Left lung (tissue), 10 donors: ENCODE data around the gene AKAP13. TPM values are rescaled to one million over a fixed set of nuclear protein-coding genes. Genes with fewer than 3 reads are reported as not detected.

Experiments used
- ATAC-seq: fragments of 200-7000 bp; cut with Tn5 transposase; one replicate; pipeline ENCODE4 v1.9.1; 2020; ENCODE audit warnings: moderate library complexity
- DNase-seq, 4 donors: peaks; one replicate each; pipeline ENCODE4 v3.0.0-alpha.2; 2013 to 2020
- H3K27ac ChIP-seq, 2 donors: fragments of 200-600 bp; sonication (generic) in 1 of 2; one replicate each; pipeline versions ENCODE4 v1.5.0 to v1.8.0; 2020 to 2021
- H3K27me3 ChIP-seq, 2 donors: fragments of 200-600 bp; sonication (generic) in 1 of 2; one replicate each; pipeline versions ENCODE4 v1.5.0 to v1.8.0; 2020 to 2021
- H3K36me3 ChIP-seq, 2 donors: fragments of 200-600 bp; sonication (generic) in 1 of 2; one replicate each; pipeline versions ENCODE4 v1.5.0 to v1.8.0; 2020 to 2021
- H3K4me1 ChIP-seq, 2 donors: fragments of 200-600 bp; one replicate each; pipeline ENCODE4 v1.8.0; 2021
- H3K4me3 ChIP-seq, 2 donors: fragments of 200-600 bp; sonication (generic) in 1 of 2; one replicate each; pipeline versions ENCODE4 v1.5.0 to v1.8.0; 2020 to 2021; ENCODE audit warnings: mild to moderate bottlenecking in 1 of 2
- H3K9me3 ChIP-seq, 2 donors: fragments of 200-600 bp; sonication (generic) in 1 of 2; one replicate each; pipeline versions ENCODE4 v1.5.0 to v1.8.0; 2020 to 2021
- intact Hi-C, 2 donors: fragments of 100-400 bp; cut with DNase I; formaldehyde crosslinking; loops; one replicate each; pipeline versions ENCODE4 v1.11.2 to v1.14.2; 2022
- polyA plus RNA-seq, 6 donors: library from polyadenylated mRNA; unstranded; fragments of 120-200 nt; gene quantifications; one replicate each; pipeline ENCODE4 v1.2.1, GENCODE V29; 2013; ENCODE audit not compliant: insufficient read length in 6 of 6
- total RNA-seq, 2 donors: library from RNA; stranded (reverse); fragmentation: NEBNext Ultra II Directional; extraction: Animal tissue kit (Norgen Biotek cat#: 25700); gene quantifications; one replicate each; pipeline ENCODE4 v1.2.1, GENCODE V29; 2021
- TF ChIP-seq, protein P1 (sequence below), 2 donors: fragments of 200-600 bp; sonication (generic) in 1 of 2; IDR thresholded peaks; one replicate each; pipeline versions ENCODE4 v1.5.0 to v1.8.0; 2021; ENCODE audit warnings: antibody characterized with exemption in 2 of 2
- donor health status: DM: no; HTN: yes; CAD: no.
- donor health status: DM: no; HTN: no; CAD: no.

AKAP13 gene
- total and polyA plus RNA-seq, 8 donors, result 93.6 to 346 (median 102) TPM

GRCh38 chr15:85636351-85636750, 255.9 kb downstream of the AKAP13 start:
- TF ChIP-seq, protein P1, sequence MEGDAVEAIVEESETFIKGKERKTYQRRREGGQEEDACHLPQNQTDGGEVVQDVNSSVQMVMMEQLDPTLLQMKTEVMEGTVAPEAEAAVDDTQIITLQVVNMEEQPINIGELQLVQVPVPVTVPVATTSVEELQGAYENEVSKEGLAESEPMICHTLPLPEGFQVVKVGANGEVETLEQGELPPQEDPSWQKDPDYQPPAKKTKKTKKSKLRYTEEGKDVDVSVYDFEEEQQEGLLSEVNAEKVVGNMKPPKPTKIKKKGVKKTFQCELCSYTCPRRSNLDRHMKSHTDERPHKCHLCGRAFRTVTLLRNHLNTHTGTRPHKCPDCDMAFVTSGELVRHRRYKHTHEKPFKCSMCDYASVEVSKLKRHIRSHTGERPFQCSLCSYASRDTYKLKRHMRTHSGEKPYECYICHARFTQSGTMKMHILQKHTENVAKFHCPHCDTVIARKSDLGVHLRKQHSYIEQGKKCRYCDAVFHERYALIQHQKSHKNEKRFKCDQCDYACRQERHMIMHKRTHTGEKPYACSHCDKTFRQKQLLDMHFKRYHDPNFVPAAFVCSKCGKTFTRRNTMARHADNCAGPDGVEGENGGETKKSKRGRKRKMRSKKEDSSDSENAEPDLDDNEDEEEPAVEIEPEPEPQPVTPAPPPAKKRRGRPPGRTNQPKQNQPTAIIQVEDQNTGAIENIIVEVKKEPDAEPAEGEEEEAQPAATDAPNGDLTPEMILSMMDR (IDR thresholded peaks at IDR 0.05), result no peak
- H3K27ac ChIP-seq, result peak overlapping the region in 1 of 2 donors; percentile 28
- DNase-seq (no peak), ATAC-seq (no peak)
- peaks cover 16 to 69% of the 10 kb centered on the region in 2 donors for H3K4me1 ChIP-seq
- peaks cover 0 to 36% of the 10 kb centered on the region in 2 donors for H3K36me3 ChIP-seq
- no peaks in the 10 kb centered on the region for H3K27me3 ChIP-seq
- no peak overlapping the region for H3K4me3 ChIP-seq
- no peaks in the 10 kb centered on the region for H3K9me3 ChIP-seq
- intact Hi-C loops, result no loop called here

- H3K27ac ChIP-seq, result peak overlapping the region in 1 of 2 donors; percentile 13
- TF ChIP-seq, protein P1 (IDR thresholded peaks at IDR 0.05), result no peak
These were observed 259.5 kb downstream of the AKAP13 start for GRCh38 chr15:85639752-85640381.

GRCh38 chr15:85642065-85642692, 261.8 kb downstream of the AKAP13 start:
- H3K9me3 ChIP-seq, result no peaks in the 10 kb centered on the region
- H3K4me1 ChIP-seq, result peaks cover 10 to 75% of the 10 kb centered on the region in 2 donors
- no peak overlapping the region for H3K4me3 ChIP-seq
- H3K27me3 ChIP-seq, result no peaks in the 10 kb centered on the region
- peak in 1 of 4 donors; percentile 39 for DNase-seq
- intact Hi-C loops, result no loop called here
- peak overlapping the region; percentile 58 to 87 for H3K27ac ChIP-seq
- peaks cover 0 to 79% of the 10 kb centered on the region in 2 donors for H3K36me3 ChIP-seq
- no peak for ATAC-seq
- TF ChIP-seq, protein P1 (IDR thresholded peaks at IDR 0.05), result no peak

More at GRCh38 chr15:85639752-85640381, 259.5 kb downstream of the AKAP13 start:
- Histone ChIP-seq H3K36me3 (peaks cover 0 to 68% of the 10 kb centered on the region in 2 donors), H3K4me3 (no peak overlapping the region), H3K4me1 (peaks cover 10 to 60% of the 10 kb centered on the region in 2 donors), H3K27me3 (no peaks in the 10 kb centered on the region), H3K9me3 (no peaks in the 10 kb centered on the region)
- intact Hi-C loops, result no loop called here
- ATAC-seq, result peak; percentile 64
- no peak for DNase-seq

GRCh38 chr15:85642693-85643066, 262.3 kb downstream of the AKAP13 start:
- DNase-seq, result peak in 3 of 4 donors; percentile 55 to 94 (median 90)
- Histone ChIP-seq H3K27ac (peak overlapping the region; percentile 58 to 87), H3K9me3 (no peaks in the 10 kb centered on the region), H3K4me3 (no peak overlapping the region), H3K4me1 (peaks cover 10 to 79% of the 10 kb centered on the region in 2 donors), H3K36me3 (peaks cover 0 to 81% of the 10 kb centered on the region in 2 donors), H3K27me3 (no peaks in the 10 kb centered on the region)
- TF ChIP-seq, protein P1 (IDR thresholded peaks at IDR 0.05), result no peak
- peak; percentile 31 for ATAC-seq
- intact Hi-C loops, result no loop called here

GRCh38 chr15:85646538-85647091, 266.2 kb downstream of the AKAP13 start:
- no peaks in the 10 kb centered on the region for H3K27me3 ChIP-seq
- intact Hi-C loops, result no loop called here
- H3K4me1 ChIP-seq, result peaks cover 2 to 86% of the 10 kb centered on the region in 2 donors
- peak overlapping the region; percentile 41 to 68 for H3K27ac ChIP-seq
- no peak for DNase-seq
- TF ChIP-seq, protein P1 (IDR thresholded peaks at IDR 0.05), result no peak
- no peaks in the 10 kb centered on the region for H3K9me3 ChIP-seq
- peak; percentile 24 for ATAC-seq
- H3K36me3 ChIP-seq, result peaks cover 0 to 68% of the 10 kb centered on the region in 2 donors
- H3K4me3 ChIP-seq, result no peak overlapping the region
